ENCODE measurements around the gene INSIG2. TPM values are rescaled to one million over a fixed set of nuclear protein-coding genes. Genes with fewer than 3 reads are reported as not detected.

INSIG2 gene
- total RNA-seq, 1 experiment from 2014 or later, result 9.2 TPM

- no peak for DNase-seq (ENCODE audit: low read depth)
These were observed 10.2 kb downstream of the INSIG2 start for GRCh38 chr2:118098307-118099030.

- DNase-seq (ENCODE audit: low read depth), result peak; percentile 36
These were observed 14.3 kb downstream of the INSIG2 start for GRCh38 chr2:118102433-118103082.

- DNase-seq (ENCODE audit: low read depth), result no peak
These were observed 16.0 kb downstream of the INSIG2 start for GRCh38 chr2:118103951-118104940.

GRCh38 chr2:118105497-118105896 is 17.2 kb downstream of the INSIG2 start:
- DNase-seq (ENCODE audit: low read depth), result no peak

GRCh38 chr2:118106926-118107325 is 18.7 kb downstream of the INSIG2 start:
- no peak for DNase-seq (ENCODE audit: low read depth)

- DNase-seq (ENCODE audit: low read depth), result no peak
These were observed 22.0 kb downstream of the INSIG2 start for GRCh38 chr2:118110310-118110709.

- no peak for DNase-seq (ENCODE audit: low read depth)
These were observed 22.7 kb downstream of the INSIG2 start for GRCh38 chr2:118110991-118111390.

- DNase-seq (ENCODE audit: low read depth), result peak; percentile 95
These were observed 24.6 kb downstream of the INSIG2 start for GRCh38 chr2:118112771-118113334.

GRCh38 chr2:118114863-118115262 is 26.6 kb downstream of the INSIG2 start:
- DNase-seq (ENCODE audit: low read depth), result no peak

- no peak for DNase-seq (ENCODE audit: low read depth)
These were observed 27.5 kb downstream of the INSIG2 start for GRCh38 chr2:118115761-118116160.

GRCh38 chr2:118118479-118118878 is 30.2 kb downstream of the INSIG2 start:
- DNase-seq (ENCODE audit: low read depth), result no peak

GRCh38 chr2:118119158-118119727 is 31.0 kb downstream of the INSIG2 start:
- no peak for DNase-seq (ENCODE audit: low read depth)

GRCh38 chr2:118119761-118120400 is 31.6 kb downstream of the INSIG2 start:
- DNase-seq (ENCODE audit: low read depth), result no peak

- no peak for DNase-seq (ENCODE audit: low read depth)
These were observed 32.1 kb downstream of the INSIG2 start for GRCh38 chr2:118120401-118120780.

GRCh38 chr2:118121101-118121500 is 32.8 kb downstream of the INSIG2 start:
- no peak for DNase-seq (ENCODE audit: low read depth)

- peak; percentile 30 for DNase-seq (ENCODE audit: low read depth)
These were observed 33.8 kb downstream of the INSIG2 start for GRCh38 chr2:118121986-118122524.

GRCh38 chr2:118122594-118123281 is 34.5 kb downstream of the INSIG2 start:
- DNase-seq (ENCODE audit: low read depth), result no peak

GRCh38 chr2:118123561-118124232 is 35.4 kb downstream of the INSIG2 start:
- DNase-seq (ENCODE audit: low read depth), result peak; percentile 86

- no peak for DNase-seq (ENCODE audit: low read depth)
These were observed 36.1 kb downstream of the INSIG2 start for GRCh38 chr2:118124288-118124891.
